HG03558 (cell line): Measurements from ENCODE around the gene SFT2D1.
"Not testable (repeated sequence)": the region's sequence is repeated elsewhere in the genome, so short reads cannot be mapped to it uniquely, and the experiment has no call there.

Experiments used
- ATAC-seq: cut with Tn5 transposase; IDR thresholded peaks from one replicate; pipeline ENCODE4 v1.9.1; 2021; ENCODE audit warnings: moderate number of reproducible peaks; ENCODE audit not compliant: unreplicated experiment; ENCODE audit errors: extremely low read depth

SFT2D1 gene

GRCh38 chr6:166342349-166343149 lies at the start of gene SFT2D1:
SFT2D1 (minus strand) TSS chr6:166342545; CDS start chr6:166342481, 64 bp downstream.
- peak; percentile 69 for ATAC-seq

GRCh38 chr6:166389119-166389518 lies 46.8 kb upstream of the SFT2D1 start:
- ATAC-seq: no peak

GRCh38 chr6:166388290-166389004 lies 46.1 kb upstream of the SFT2D1 start:
- no peak for ATAC-seq

- ATAC-seq: no peak
Observed at GRCh38 chr6:166387642-166388289, 45.4 kb upstream of the SFT2D1 start.

GRCh38 chr6:166387098-166387497 lies 44.8 kb upstream of the SFT2D1 start:
- ATAC-seq: not testable (repeated sequence)

GRCh38 chr6:166386111-166386510 lies 43.8 kb upstream of the SFT2D1 start:
- ATAC-seq: no peak

GRCh38 chr6:166383802-166384363 lies 41.5 kb upstream of the SFT2D1 start:
- ATAC-seq: not testable (repeated sequence)

- ATAC-seq: peak; percentile 79
Observed at GRCh38 chr6:166382933-166383801, 40.8 kb upstream of the SFT2D1 start, which contains the start of gene MPC1. MPC1 (minus strand) TSS chr6:166382940; CDS start chr6:166382876, 64 bp downstream.

- no peak for ATAC-seq
Observed at GRCh38 chr6:166382500-166382932, 40.2 kb upstream of the SFT2D1 start.

- ATAC-seq: peak; percentile 27
Observed at GRCh38 chr6:166381733-166382499, 39.6 kb upstream of the SFT2D1 start.

- no peak for ATAC-seq
Observed at GRCh38 chr6:166381381-166381732, 39.0 kb upstream of the SFT2D1 start.

- no peak for ATAC-seq
Observed at GRCh38 chr6:166379800-166380199, 37.5 kb upstream of the SFT2D1 start.

GRCh38 chr6:166379103-166379586 lies 36.8 kb upstream of the SFT2D1 start:
- no peak for ATAC-seq

- no peak for ATAC-seq
Observed at GRCh38 chr6:166377721-166378120, 35.4 kb upstream of the SFT2D1 start.

GRCh38 chr6:166375013-166375412 lies 32.7 kb upstream of the SFT2D1 start:
- ATAC-seq: no peak

- ATAC-seq: no peak
Observed at GRCh38 chr6:166370489-166370888, 28.1 kb upstream of the SFT2D1 start.

GRCh38 chr6:166369782-166370181 lies 27.4 kb upstream of the SFT2D1 start:
- ATAC-seq: no peak

- no peak for ATAC-seq
Observed at GRCh38 chr6:166366921-166367320, 24.6 kb upstream of the SFT2D1 start.

GRCh38 chr6:166365806-166366205 lies 23.5 kb upstream of the SFT2D1 start:
- no peak for ATAC-seq
